GM18498 (cell line): ENCODE data around the gene UMOD.
"Not testable (repeated sequence)": the region's sequence is repeated elsewhere in the genome, so short reads cannot be mapped to it uniquely, and the experiment has no call there.

Experiments
- ATAC-seq: cut with Tn5 transposase; IDR thresholded peaks from one replicate; pipeline ENCODE4 v1.9.1; 2021; ENCODE audit warnings: mild to moderate bottlenecking, moderate library complexity; ENCODE audit not compliant: unreplicated experiment

Gene UMOD

DNA sequence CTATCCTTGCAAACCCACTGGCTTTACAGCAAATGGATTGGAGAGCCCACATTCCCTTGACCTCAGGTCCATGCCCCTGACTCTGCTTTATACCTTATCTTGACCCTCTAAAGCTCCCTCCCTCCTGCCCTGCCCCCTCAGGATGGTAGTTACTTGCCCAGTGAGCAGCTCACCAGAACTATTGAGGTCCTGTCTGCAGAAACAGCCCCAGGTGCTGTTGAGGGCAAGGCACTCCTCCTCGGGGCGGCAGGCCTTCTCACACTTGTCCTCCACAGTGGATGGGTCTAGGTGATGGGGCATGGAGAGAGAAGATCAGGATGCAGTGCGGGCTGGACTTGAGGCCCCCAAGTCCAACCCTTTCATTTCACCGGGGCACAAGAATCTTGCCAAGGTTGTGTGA lies 29.8 kb downstream of the UMOD start:
- no peak for ATAC-seq

- ATAC-seq, result no peak
Observed at GRCh38 chr16:20321671-20322070, 30.8 kb downstream of the UMOD start.

DNA sequence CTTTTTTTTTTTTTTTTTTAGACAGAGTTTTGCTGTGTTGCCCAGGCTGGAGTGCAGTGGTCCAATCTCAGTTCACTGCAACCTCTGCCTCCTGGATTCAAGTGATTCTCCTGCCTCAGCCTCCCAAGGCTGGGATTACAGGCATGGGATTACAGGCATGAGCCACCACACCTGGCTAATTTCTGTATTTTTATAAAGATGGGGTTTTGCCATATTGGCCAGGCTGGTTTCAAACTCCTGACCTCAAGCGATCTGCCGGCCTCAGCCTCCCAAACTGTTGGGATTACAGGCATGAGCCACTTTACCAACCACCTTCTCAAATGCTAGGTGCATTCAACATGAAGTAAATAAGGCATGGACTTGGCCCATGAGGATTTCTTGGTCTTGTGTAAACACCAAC lies 31.5 kb downstream of the UMOD start:
- ATAC-seq, result not testable (repeated sequence)

- no peak for ATAC-seq
Observed at GRCh38 chr16:20320592-20320991, 31.9 kb downstream of the UMOD start.

- no peak for ATAC-seq
Observed at GRCh38 chr16:20320178-20320577, 32.3 kb downstream of the UMOD start.

- no peak for ATAC-seq
Observed at GRCh38 chr16:20319406-20319805, 33.1 kb downstream of the UMOD start.

GRCh38 chr16:20318437-20318836 lies 34.1 kb downstream of the UMOD start:
- ATAC-seq, result no peak

DNA sequence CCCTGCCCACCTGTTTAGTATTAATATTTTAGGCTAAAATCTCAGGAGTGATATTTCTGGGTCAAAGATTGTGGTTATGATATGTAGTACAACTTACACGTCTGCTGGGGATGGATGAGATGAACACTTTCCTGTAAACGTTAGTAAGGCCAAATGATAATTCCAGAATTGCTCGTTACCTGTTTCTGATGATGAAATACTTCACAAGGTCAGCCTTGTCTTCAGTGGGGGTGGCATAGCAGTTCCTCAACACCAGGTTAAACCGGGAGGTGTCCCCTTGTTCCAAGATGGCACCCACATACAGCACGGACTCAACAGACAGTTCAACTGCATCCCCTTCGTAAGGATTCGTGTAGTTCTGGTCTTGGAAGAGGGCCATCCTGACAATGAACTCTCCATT lies 34.5 kb downstream of the UMOD start:
- no peak for ATAC-seq

DNA sequence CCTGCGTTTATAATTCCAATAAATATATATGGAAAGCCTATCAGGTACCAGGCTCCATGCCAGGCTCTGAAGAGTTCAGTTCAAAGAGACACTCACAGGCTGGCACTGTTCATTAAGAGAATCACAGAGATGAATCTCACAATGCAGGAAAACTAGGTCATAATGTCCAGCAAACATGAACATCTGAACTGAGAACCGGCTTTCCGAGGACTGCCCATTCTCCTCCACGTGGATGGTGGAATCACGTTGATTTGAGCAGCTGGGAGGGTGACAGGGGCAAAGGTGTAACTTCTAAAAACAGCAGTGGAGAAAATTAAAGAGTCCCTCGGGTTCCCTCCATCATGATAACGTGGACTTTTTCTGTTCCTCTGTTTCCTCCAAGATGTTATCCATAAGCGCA lies 35.4 kb downstream of the UMOD start:
- ATAC-seq, result no peak

DNA sequence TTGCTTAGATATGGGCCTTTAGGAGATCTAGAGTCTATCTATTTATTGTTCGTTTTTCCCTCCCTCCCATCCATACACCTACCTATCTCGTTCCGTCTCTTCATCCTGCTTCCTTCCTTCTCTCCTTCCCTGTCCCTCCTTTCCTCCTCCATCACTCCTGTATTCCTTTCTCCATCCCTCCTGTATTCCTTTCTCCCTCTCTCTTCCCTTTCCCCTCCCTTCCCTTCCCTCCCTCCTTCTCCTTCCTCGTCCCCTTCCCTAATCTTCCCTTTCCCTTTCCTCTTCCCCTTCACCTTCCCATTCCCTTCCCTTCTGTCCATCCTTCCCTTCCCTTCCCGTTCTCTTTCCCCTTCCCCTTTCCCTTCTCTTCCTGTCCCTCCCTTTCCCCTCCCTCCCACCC lies 35.8 kb downstream of the UMOD start:
- ATAC-seq, result no peak

DNA sequence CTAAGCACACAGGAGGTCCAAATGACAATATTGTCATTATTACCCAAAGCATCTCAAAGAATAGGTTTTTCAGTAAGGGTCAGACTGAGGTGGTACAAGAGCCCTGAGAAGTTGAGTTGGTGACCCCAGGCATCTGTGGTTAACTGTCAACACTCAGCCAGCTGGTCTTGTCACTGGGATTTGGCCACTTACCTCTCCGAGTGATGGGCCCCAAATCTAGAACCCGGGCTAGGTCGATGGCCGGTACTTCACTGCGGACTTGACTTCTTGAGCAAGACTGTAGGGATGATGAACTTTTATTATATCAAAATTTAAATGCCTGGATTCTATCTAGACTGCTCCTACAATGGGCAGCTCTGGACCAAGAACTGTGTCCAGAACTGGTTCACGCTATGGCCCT lies 36.8 kb downstream of the UMOD start:
- ATAC-seq, result no peak

DNA sequence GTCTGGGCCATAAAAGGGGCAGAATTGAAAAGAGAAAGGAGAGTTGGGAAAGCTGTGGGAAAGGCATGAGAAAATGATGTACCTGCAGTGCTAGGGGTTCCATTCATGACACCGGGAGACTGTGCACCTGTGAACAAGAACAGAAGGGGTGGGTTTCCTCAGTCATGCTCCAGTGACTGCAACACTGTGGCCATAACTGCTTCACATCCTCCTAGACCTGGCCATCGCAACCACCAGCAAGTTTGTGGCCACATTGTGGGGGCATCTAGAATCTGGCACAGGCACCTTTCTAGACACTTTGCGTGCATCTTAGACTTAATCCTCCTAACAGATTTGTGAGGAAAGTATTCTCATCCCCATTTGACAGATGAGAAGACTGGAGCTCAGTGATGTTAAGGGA lies 37.9 kb downstream of the UMOD start:
- ATAC-seq, result no peak

DNA sequence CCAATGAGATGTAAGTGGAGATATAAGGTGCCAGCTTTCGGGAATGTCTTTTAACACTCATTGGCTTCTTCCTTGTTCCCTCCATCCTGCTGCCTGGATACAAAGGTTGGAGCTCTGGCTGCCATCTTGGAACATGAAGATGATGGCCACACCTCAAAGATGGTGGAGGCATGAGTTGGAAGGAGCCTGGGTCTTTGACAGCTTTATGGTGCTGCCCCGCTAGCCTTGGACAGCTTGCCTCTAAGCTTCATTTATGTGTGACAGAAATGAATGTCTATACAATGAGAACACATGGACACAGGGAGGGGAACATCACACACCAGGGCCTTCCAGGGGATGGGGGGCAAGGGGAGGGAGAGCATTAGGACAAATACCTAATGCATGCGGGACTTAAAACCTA lies 38.8 kb downstream of the UMOD start:
- no peak for ATAC-seq

DNA sequence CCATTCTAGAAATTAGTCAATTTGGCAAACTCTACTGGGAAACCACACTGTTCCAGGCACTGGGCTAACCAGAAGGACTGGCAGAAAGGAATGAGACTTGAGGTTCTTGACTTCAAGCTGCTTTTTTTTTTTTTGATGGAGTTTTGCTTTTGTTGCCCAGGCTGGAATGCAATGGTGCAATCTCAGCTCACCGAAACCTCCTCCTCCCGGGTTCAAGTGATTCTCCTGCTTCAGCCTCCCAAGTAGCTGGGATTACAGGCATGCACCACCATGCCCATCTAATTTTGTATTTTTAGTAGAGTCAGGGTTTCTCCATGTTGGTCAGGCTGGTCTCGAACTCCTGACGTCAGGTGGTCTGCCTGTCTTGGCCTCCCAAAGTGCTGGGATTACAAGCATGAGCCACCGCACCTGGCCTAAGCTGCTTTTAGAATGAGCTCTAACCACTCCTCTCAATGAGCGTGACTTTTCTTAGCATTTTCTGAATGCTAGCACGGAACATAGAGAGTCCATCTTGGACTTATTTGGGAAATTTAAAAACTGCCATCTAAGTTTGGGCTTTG lies 39.9 kb downstream of the UMOD start:
- ATAC-seq, result not testable (repeated sequence)

GRCh38 chr16:20311548-20311947 lies 41.0 kb downstream of the UMOD start:
- no peak for ATAC-seq

DNA sequence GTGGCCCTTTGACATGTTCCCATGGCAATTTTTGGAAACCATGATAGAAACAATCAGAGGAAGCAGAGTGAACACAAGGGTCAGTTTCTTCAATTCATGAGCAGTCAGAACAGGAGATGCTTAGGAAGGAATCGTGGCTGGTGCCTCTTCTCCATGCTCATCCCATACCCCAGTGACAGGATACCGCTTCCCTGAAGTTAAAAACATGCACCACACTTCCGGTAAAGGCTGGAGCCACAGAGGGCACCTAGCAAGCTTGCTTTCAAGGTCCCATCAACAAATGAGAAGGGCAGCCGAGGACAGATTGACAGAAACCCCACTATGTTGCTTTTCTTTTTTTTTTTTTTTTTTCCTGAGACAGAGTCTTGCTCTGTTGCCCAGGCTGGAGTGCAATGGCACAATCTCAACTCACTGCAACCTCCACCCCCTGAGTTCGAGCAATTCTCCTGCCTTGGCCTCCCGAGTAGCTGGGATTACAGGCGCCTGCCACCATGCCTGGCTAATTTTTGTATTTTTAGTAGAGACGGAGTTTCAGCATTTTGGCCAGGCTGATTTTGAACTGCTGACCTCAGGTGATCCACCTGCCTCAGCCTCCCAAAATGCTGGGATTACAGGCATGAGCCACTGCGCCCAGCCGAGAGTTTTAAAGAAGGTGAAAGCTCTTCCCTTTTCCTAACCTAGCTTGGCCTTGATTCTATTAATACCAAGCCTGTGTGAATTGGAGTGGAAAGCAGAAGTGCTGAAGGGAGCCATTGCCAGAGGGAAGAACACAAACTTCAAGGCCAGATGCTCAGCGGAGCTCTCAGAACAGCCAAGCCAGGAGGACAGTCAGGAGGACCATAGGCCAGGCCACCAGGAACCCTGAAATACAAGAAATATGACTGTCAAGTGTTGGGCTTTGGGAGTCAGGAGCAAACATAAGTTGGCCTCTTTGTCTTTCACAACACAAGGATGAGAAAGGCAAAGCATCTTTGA lies 41.8 kb downstream of the UMOD start:
- ATAC-seq, result no peak

- ATAC-seq, result no peak
Observed at GRCh38 chr16:20309786-20310185, 42.7 kb downstream of the UMOD start.

DNA sequence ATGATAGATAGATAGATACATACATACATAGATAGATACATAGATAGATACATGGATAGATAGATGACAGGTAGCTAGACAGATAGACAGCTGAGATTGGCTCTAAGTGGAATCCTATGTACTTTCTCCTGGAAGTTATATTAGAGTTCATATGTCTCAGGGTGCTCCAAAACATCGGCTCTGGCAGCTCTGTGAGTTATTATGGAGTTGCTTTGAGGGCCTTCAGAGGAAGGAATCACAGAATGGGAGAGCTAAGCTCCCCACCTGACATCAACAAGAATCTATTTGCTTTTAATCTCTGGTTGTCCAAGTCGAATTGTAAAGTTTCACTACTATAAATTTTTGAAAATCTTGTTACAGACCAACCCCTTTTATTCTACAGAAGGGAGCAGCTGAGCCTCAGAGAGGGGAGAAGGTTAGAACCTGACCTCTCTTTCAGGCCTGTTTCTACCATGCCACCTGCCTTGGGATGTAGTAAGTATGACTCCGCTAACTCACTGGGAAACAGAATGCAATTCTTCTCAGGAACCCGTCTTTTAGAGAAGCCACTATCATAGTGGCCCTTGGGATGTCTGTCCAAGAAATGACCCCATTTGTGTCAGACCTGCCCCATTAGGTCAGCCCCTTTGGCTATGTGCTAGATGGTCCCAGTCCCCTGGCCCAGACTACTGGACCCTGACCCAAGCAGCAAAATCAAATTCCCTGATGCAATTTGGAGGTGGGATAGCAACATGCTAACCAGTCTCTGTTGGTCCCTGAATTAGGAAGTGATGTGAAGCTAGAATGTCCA lies 43.5 kb downstream of the UMOD start:
- ATAC-seq, result no peak

DNA sequence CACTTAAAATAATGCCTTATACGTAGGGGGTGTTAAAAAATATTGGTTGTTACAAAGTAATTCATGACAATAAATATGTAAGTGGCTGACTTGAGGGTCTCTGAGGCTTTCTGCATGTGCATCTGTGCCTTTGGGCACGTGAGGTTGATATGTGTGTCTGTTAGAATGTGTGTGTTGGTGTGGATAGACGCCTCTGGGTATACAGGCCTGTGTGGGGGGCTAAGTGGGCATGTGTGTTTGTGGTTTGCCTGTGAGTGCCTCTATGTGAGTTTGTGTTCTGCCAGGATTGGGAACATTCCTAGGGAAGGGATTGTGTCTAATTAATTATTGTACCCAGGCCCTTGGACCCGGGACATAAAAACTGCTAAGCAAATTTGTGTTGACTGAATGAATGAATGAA lies 44.2 kb downstream of the UMOD start:
- ATAC-seq, result no peak

DNA sequence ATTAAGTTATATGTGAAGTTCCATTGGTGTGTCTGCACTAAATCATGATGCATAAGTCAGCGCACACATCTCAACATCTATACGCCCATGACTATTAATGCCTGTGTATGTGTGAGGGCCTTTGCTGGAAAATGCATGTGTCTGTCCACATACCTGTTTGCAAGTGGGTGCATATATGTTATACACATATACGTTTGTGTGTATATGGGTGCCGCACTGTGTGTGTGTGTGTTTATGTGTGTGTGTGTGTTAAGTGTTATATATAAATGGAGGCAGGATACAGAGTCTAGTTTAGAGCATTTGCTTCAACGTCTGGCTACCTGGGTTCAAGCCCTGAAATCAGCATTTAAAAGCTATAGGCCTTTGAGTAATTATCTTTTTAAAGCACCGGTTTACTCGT lies 44.7 kb downstream of the UMOD start:
- ATAC-seq, result no peak

- no peak for ATAC-seq
Observed at GRCh38 chr16:20307240-20307671, 45.3 kb downstream of the UMOD start.

GRCh38 chr16:20306401-20306800 lies 46.1 kb downstream of the UMOD start:
- ATAC-seq, result no peak
